GM12878 (cell line): ENCODE results near the gene SYNDIG1. TPM values are rescaled to one million over a fixed set of nuclear protein-coding genes. Genes with fewer than 3 reads are reported as not detected.

Experiments used
- ATAC-seq: fragments of 200-7000 bp; cut with Tn5 transposase; 3 replicates; pipeline ENCODE4 v1.9.1; 2020; ENCODE audit warnings: mild to moderate bottlenecking, moderate library complexity
- BruUV-seq: library from RNA; stranded (reverse); fragments of 400-500 nt; replicated peaks from 2 replicates; lab custom pipeline; 2021; lab: Mats Ljungman, UMichigan
- CTCF ChIA-PET: fragments of 300-600 bp; sonication (Branson Sonifier 250); formaldehyde crosslinking; extraction: SDS; loops from one replicate; lab custom pipeline; 2021; ENCODE audit warnings: inconsistent platforms; lab: Yijun Ruan, JAX
- POLR2A ChIA-PET: fragments of 350-600 bp; formaldehyde crosslinking; extraction: SDS; loops from one replicate; lab custom pipeline; 2021; ENCODE audit warnings: inconsistent platforms; lab: Charles Lee
- RAD21 ChIA-PET: fragments of 300-600 bp; sonication (Branson Sonifier 250); formaldehyde crosslinking; loops from one replicate; lab custom pipeline; 2023; ENCODE audit warnings: antibody characterized with exemption; ENCODE audit not compliant: unreplicated experiment; lab: Charles Lee
- SMC1A ChIA-PET: fragments of 300-600 bp; sonication (Branson Sonifier 250); formaldehyde crosslinking; loops from one replicate; lab custom pipeline; 2023; ENCODE audit not compliant: unreplicated experiment, uncharacterized antibody; lab: Charles Lee
- DNase-seq: peaks from one replicate; pipeline ENCODE4 v3.0.0-alpha.2; 2011; ENCODE audit warnings: low read depth, low spot score
- FAIRE-seq: peaks from 3 replicates; lab custom pipeline; 2011; peaks lifted over from hg19 to GRCh38; lab: Jason Lieb, UNC
- H2AFZ ChIP-seq: 2 replicates; pipeline ENCODE4 v1.6.0; 2011; ENCODE audit warnings: low read depth, low read length, control low read depth; ENCODE audit not compliant: control insufficient read depth
- H3K27ac ChIP-seq: 2 replicates; pipeline ENCODE4 v1.5.1; 2011; ENCODE audit warnings: control low read depth; ENCODE audit not compliant: control insufficient read depth, insufficient read depth
- H3K27me3 ChIP-seq, 2 experiments: replicated peaks in 1 of 2; 2 replicates each; pipeline versions ENCODE4 v1.6.0 to v1.6.1; 2011; ENCODE audit warnings: low read length in 1 of 2; ENCODE audit not compliant: control insufficient read depth in 2 of 2, insufficient read depth in 2 of 2
- H3K36me3 ChIP-seq, 2 experiments: 2 replicates each; pipeline ENCODE4 v1.5.1; 2011; ENCODE audit warnings: low read length in 1 of 2; ENCODE audit not compliant: control insufficient read depth in 2 of 2, insufficient read depth in 2 of 2
- H3K4me1 ChIP-seq: 2 replicates; pipeline ENCODE4 v1.6.1; 2011; ENCODE audit warnings: mild to moderate bottlenecking, low read length, moderate library complexity, mixed read lengths; ENCODE audit not compliant: control insufficient read depth, insufficient read depth
- H3K4me2 ChIP-seq: 2 replicates; pipeline ENCODE4 v1.6.0; 2011; ENCODE audit warnings: control low read depth; ENCODE audit not compliant: control insufficient read depth, insufficient read depth
- H3K4me3 ChIP-seq: fragments of 200-600 bp; sonication (generic); 2 replicates; pipeline ENCODE4 v1.5.1; 2016
- H3K79me2 ChIP-seq: 2 replicates; pipeline ENCODE4 v1.6.0; 2011; ENCODE audit warnings: low read length; ENCODE audit not compliant: control insufficient read depth, insufficient read depth
- H3K9ac ChIP-seq: 2 replicates; pipeline ENCODE4 v1.8.0; 2011; ENCODE audit warnings: low read length, control low read depth, mixed read lengths; ENCODE audit not compliant: control insufficient read depth, insufficient read depth
- H3K9me3 ChIP-seq: replicated peaks from 3 replicates; pipeline ENCODE4 v1.5.1; 2011; ENCODE audit warnings: mild to moderate bottlenecking, low read length; ENCODE audit not compliant: control insufficient read depth, insufficient read depth
- H4K20me1 ChIP-seq: 2 replicates; pipeline ENCODE4 v1.6.0; 2011; ENCODE audit not compliant: control insufficient read depth, insufficient read depth
- DPF2 ChIP-seq: fragments of 450-650 bp; IDR thresholded peaks from 2 replicates; pipeline ENCODE4 v1.6.1; 2017; ENCODE audit warnings: mild to moderate bottlenecking
- EGR1 ChIP-seq, 2 experiments: IDR thresholded peaks; 1 replicate in 1 of 2; 2 replicates in 1 of 2; pipeline ENCODE4 v1.6.1; 2011 to 2012; ENCODE audit warnings: low read depth in 2 of 2, low read length in 2 of 2, borderline replicate concordance in 1 of 2, mild to moderate bottlenecking in 1 of 2, moderate library complexity in 1 of 2
- FOXK2 ChIP-seq: fragments of 450-650 bp; IDR thresholded peaks from 2 replicates; pipeline ENCODE4 v1.6.1; 2017; ENCODE audit warnings: mild to moderate bottlenecking, moderate library complexity
- HCFC1 ChIP-seq: fragments of 150-350 bp; IDR thresholded peaks from 2 replicates; pipeline ENCODE4 v1.6.1; 2014; ENCODE audit warnings: low read length
- NFIC ChIP-seq: IDR thresholded peaks from 2 replicates; pipeline ENCODE4 v1.6.1; 2012; ENCODE audit warnings: low read depth, mild to moderate bottlenecking, inconsistent platforms, low read length, moderate library complexity
- NFYB ChIP-seq: IDR thresholded peaks from 2 replicates; pipeline ENCODE4 v1.6.1; 2011; ENCODE audit warnings: low read depth, mild to moderate bottlenecking, low read length, improper control_type of control experiment, moderate library complexity; ENCODE audit not compliant: insufficient read depth
- POLR2AphosphoS5 ChIP-seq: IDR thresholded peaks from 2 replicates; pipeline ENCODE4 v1.6.1; 2011; ENCODE audit warnings: mild to moderate bottlenecking, low read length, inconsistent platforms
- ZZZ3 ChIP-seq: IDR thresholded peaks from 2 replicates; pipeline ENCODE4 v1.6.1; 2011; ENCODE audit warnings: low read depth; ENCODE audit not compliant: control insufficient read depth, insufficient read length
- WGBS: methylation state at CpG from one replicate; pipeline ENCODE4 v1.1.6; 2016; ENCODE audit warnings: low lambda C conversion rate; ENCODE audit not compliant: insufficient replicate concordance, insufficient coverage; ENCODE audit errors: missing lambda C conversion rate; 5-methylcytosine and 5-hydroxymethylcytosine counted together
- in situ Hi-C: fragments of 300-500 bp; cut with MboI; formaldehyde crosslinking; loops from 9 replicates; pipeline ENCODE4 v1.14.3; 2018; ENCODE audit warnings: mixed read lengths
- intact Hi-C: fragments of 100-400 bp; cut with micrococcal nuclease; formaldehyde crosslinking; loops from one replicate; pipeline ENCODE4 v1.14.2; 2022; ENCODE audit not compliant: unreplicated experiment
- polyA plus RNA-seq, 11 experiments: library from polyadenylated mRNA; depleted of rRNA in 4 of 11; unstranded in 6 of 11; stranded (reverse) in 5 of 11; fragments of >200 nt; fragmentation: Nextera tagmentation in 4 of 11; fragmentation: Illumina TruSeq in 1 of 11; extraction: Ambion mirVana in 4 of 11; extraction: Trizol in 1 of 11; gene quantifications; 1 replicate in 1 of 11; 2 replicates in 10 of 11; pipeline versions ENCODE4 v1.2.1 to v1.2.3, GENCODE V29; 2011 to 2016; ENCODE audit warnings: inconsistent platforms in 2 of 11, missing spikeins in 2 of 11, low read depth in 1 of 11
- total RNA-seq, 4 experiments: library from RNA; depleted of rRNA in 3 of 4; stranded (reverse); fragments of >200 nt in 3 of 4; fragmentation: Illumina TruSeq in 1 of 4; extraction: Trizol in 1 of 4; gene quantifications; 2 replicates each; pipeline versions ENCODE4 v1.2.1 to v1.2.3, GENCODE V29; 2013 to 2021
- TF ChIP-seq, protein P1 (sequence below): fragments of 450-650 bp; IDR thresholded peaks from 2 replicates; pipeline ENCODE4 v1.6.1; 2017; ENCODE audit warnings: antibody characterized with exemption, mild to moderate bottlenecking, moderate library complexity
- TF ChIP-seq, protein P2 (sequence below): fragments of 450-650 bp; IDR thresholded peaks from 2 replicates; pipeline ENCODE4 v1.6.1; 2014; ENCODE audit warnings: mild to moderate bottlenecking
- TF ChIP-seq, protein P3 (sequence below): IDR thresholded peaks from 2 replicates; pipeline ENCODE4 v1.6.1; 2012; ENCODE audit warnings: low read depth, low read length, improper control_type of control experiment
- TF ChIP-seq, protein P4 (sequence below): fragments of 450-650 bp; IDR thresholded peaks from 2 replicates; pipeline ENCODE4 v1.6.1; 2018; ENCODE audit warnings: borderline replicate concordance, mild to moderate bottlenecking; ENCODE audit not compliant: partially characterized antibody

The SYNDIG1 gene
- total and polyA plus RNA-seq, 10 of the 15 experiments (the other 5 are each of a cell fraction or from before 2014, with no cell fraction given) = not detected

DNA sequence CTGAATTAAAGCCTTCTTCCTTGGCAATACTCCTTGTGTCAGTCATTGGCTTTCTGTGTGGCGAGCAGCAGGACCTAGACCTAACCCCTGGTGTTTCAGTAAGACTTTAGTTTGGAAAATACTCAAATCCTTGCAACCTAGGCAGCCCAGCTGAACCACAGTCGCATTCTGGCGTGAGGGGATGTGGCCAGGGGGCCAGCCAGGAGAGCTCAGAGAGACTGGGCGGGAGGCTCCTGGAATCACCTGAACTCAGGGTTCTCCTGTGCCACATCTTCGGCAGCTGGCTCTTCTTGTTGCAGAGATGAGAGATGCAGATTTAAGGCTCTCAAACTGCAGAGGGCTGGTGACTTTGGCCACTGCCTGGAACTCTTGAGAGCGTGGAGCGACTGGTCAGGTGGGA is 102.7 kb downstream of the SYNDIG1 start:
- WGBS = 21% methylated on average over 7 of the region's 7 CpGs
- no peaks in the 10 kb centered on the region for H3K27me3 ChIP-seq
- no peak overlapping the region for H2AFZ ChIP-seq
- H3K9ac ChIP-seq = no peak overlapping the region
- SMC1A ChIA-PET = no interaction called here
- intact Hi-C loops = no loop called here
- no peaks in the 10 kb centered on the region for H3K9me3 ChIP-seq
- RAD21 ChIA-PET = no interaction called here
- no peaks in the 10 kb centered on the region for H3K4me1 ChIP-seq
- H3K79me2 ChIP-seq = no peaks in the 10 kb centered on the region
- TF ChIP-seq POLR2AphosphoS5 = no peak
- no peak for TF ChIP-seq FOXK2
- TF ChIP-seq DPF2 = no peak
- TF ChIP-seq NFYB = no peak
- TF ChIP-seq, protein P1, sequence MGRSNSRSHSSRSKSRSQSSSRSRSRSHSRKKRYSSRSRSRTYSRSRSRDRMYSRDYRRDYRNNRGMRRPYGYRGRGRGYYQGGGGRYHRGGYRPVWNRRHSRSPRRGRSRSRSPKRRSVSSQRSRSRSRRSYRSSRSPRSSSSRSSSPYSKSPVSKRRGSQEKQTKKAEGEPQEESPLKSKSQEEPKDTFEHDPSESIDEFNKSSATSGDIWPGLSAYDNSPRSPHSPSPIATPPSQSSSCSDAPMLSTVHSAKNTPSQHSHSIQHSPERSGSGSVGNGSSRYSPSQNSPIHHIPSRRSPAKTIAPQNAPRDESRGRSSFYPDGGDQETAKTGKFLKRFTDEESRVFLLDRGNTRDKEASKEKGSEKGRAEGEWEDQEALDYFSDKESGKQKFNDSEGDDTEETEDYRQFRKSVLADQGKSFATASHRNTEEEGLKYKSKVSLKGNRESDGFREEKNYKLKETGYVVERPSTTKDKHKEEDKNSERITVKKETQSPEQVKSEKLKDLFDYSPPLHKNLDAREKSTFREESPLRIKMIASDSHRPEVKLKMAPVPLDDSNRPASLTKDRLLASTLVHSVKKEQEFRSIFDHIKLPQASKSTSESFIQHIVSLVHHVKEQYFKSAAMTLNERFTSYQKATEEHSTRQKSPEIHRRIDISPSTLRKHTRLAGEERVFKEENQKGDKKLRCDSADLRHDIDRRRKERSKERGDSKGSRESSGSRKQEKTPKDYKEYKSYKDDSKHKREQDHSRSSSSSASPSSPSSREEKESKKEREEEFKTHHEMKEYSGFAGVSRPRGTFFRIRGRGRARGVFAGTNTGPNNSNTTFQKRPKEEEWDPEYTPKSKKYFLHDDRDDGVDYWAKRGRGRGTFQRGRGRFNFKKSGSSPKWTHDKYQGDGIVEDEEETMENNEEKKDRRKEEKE = no peak
- no peak for TF ChIP-seq EGR1 (IDR thresholded peaks at IDR 0.05; ENCODE audit: borderline replicate concordance in 1 of 2, low read depth in 2 of 2, low read length in 2 of 2)
- TF ChIP-seq, protein P2, sequence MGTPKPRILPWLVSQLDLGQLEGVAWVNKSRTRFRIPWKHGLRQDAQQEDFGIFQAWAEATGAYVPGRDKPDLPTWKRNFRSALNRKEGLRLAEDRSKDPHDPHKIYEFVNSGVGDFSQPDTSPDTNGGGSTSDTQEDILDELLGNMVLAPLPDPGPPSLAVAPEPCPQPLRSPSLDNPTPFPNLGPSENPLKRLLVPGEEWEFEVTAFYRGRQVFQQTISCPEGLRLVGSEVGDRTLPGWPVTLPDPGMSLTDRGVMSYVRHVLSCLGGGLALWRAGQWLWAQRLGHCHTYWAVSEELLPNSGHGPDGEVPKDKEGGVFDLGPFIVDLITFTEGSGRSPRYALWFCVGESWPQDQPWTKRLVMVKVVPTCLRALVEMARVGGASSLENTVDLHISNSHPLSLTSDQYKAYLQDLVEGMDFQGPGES = no peak
- TF ChIP-seq HCFC1 = no peak
- TF ChIP-seq, protein P3, sequence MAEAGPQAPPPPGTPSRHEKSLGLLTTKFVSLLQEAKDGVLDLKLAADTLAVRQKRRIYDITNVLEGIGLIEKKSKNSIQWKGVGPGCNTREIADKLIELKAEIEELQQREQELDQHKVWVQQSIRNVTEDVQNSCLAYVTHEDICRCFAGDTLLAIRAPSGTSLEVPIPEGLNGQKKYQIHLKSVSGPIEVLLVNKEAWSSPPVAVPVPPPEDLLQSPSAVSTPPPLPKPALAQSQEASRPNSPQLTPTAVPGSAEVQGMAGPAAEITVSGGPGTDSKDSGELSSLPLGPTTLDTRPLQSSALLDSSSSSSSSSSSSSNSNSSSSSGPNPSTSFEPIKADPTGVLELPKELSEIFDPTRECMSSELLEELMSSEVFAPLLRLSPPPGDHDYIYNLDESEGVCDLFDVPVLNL = no peak
- TF ChIP-seq NFIC = no peak
- no peak for TF ChIP-seq ZZZ3
- TF ChIP-seq, protein P4, sequence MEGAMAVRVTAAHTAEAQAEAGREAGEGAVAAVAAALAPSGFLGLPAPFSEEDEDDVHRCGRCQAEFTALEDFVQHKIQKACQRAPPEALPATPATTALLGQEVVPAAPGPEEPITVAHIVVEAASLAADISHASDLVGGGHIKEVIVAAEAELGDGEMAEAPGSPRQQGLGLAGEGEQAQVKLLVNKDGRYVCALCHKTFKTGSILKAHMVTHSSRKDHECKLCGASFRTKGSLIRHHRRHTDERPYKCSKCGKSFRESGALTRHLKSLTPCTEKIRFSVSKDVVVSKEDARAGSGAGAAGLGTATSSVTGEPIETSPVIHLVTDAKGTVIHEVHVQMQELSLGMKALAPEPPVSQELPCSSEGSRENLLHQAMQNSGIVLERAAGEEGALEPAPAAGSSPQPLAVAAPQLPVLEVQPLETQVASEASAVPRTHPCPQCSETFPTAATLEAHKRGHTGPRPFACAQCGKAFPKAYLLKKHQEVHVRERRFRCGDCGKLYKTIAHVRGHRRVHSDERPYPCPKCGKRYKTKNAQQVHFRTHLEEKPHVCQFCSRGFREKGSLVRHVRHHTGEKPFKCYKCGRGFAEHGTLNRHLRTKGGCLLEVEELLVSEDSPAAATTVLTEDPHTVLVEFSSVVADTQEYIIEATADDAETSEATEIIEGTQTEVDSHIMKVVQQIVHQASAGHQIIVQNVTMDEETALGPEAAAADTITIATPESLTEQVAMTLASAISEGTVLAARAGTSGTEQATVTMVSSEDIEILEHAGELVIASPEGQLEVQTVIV = no peak
- TF ChIP-seq, all 136 proteins: peak for 0
- no peak for ATAC-seq
- no peaks in the 10 kb centered on the region for H4K20me1 ChIP-seq
- POLR2A ChIA-PET = no interaction called here
- BruUV-seq = no TSS peak
- H3K27ac ChIP-seq = no peak overlapping the region
- CTCF ChIA-PET = no interaction called here
- no peaks in the 10 kb centered on the region for H3K36me3 ChIP-seq
- in situ Hi-C loops = no loop called here
- H3K4me3 ChIP-seq = no peak overlapping the region
- FAIRE-seq = no peak
- no peak overlapping the region for H3K4me2 ChIP-seq
- no peak for DNase-seq
